Gastrocnemius medialis (tissue), 4 donors: ENCODE measurements around the gene FGF2. TPM values are rescaled to one million over a fixed set of nuclear protein-coding genes. Genes with fewer than 3 reads are reported as not detected.
"Not testable (repeated sequence)": the region's sequence is repeated elsewhere in the genome, so short reads cannot be mapped to it uniquely, and the experiment has no call there.

Experiments used
- ATAC-seq, 2 donors: fragments of 150-250 bp; one replicate each; pipeline ENCODE4 v1.9.1; 2016
- DNase-seq, 2 donors: peaks; one replicate each; pipeline ENCODE4 v3.0.0-alpha.2; 2019
- H3K27ac ChIP-seq, 4 donors: fragments of 200-600 bp; sonication (generic); 1 replicate in 1 of 4; 2 replicates in 3 of 4; pipeline ENCODE4 v1.5.1; 2016 to 2018; ENCODE audit warnings: mild to moderate bottlenecking in 2 of 4, moderate library complexity in 1 of 4
- H3K27me3 ChIP-seq, 3 donors: fragments of 200-600 bp; sonication (generic) in 2 of 3; 1 replicate in 1 of 3; 2 replicates in 2 of 3; pipeline versions ENCODE4 v1.5.1 to v1.6.0; 2016 to 2019; ENCODE audit warnings: mild to moderate bottlenecking in 1 of 3, moderate library complexity in 1 of 3
- H3K36me3 ChIP-seq, 2 donors: fragments of 200-600 bp; sonication (generic) in 1 of 2; one replicate each; pipeline ENCODE4 v1.5.1; 2017 to 2018
- H3K4me1 ChIP-seq, 2 donors: fragments of 200-600 bp; sonication (generic) in 1 of 2; one replicate each; pipeline ENCODE4 v1.5.1; 2016 to 2017; ENCODE audit warnings: mild to moderate bottlenecking in 2 of 2
- H3K4me3 ChIP-seq, 4 donors: fragments of 200-600 bp; sonication (generic) in 3 of 4; 1 replicate in 1 of 4; 2 replicates in 3 of 4; pipeline ENCODE4 v1.5.1; 2016 to 2019; ENCODE audit warnings: mild to moderate bottlenecking in 2 of 4
- H3K9me3 ChIP-seq, 3 donors: fragments of 200-600 bp; sonication (generic) in 2 of 3; 1 replicate in 1 of 3; 2 replicates in 2 of 3; pipeline ENCODE4 v1.5.1; 2016 to 2019
- CTCF ChIP-seq, 5 experiments: fragments of 450-650 bp in 3 of 5; fragments of 200-600 bp in 2 of 5; sonication (generic) in 2 of 5; IDR thresholded peaks in 4 of 5; conservative IDR thresholded peaks in 1 of 5; 1 replicate in 4 of 5; 2 replicates in 1 of 5; pipeline ENCODE4 v1.5.1; 2016 to 2019; ENCODE audit warnings: antibody characterized with exemption in 5 of 5, mild to moderate bottlenecking in 3 of 5, moderate library complexity in 3 of 5
- POLR2A ChIP-seq, 2 donors: fragments of 450-650 bp; IDR thresholded peaks; one replicate each; pipeline ENCODE4 v1.6.1; 2017; ENCODE audit warnings: antibody characterized with exemption in 2 of 2, mild to moderate bottlenecking in 2 of 2, moderate library complexity in 2 of 2
- in situ Hi-C, 4 donors: fragments of 200-750 bp; cut with MboI; loops; one replicate each; pipeline versions ENCODE4 v1.15.0 to v1.8.0; 2017; ENCODE audit warnings: low sequenced_read_pairs in 4 of 4
- intact Hi-C: fragments of 100-400 bp; cut with DNase I; formaldehyde crosslinking; loops from one replicate; pipeline ENCODE4 v1.15.1; 2023; ENCODE audit warnings: low total_unique reads
- total RNA-seq, 4 donors: library from RNA; depleted of rRNA; stranded (reverse); fragments of >200 nt; gene quantifications; one replicate each; pipeline versions ENCODE4 v1.1.0 to v1.2.3, GENCODE V29; 2016

FGF2 gene
- total RNA-seq, 4 donors from 2014 or later, result 1.5 to 3.5 (median 1.9) TPM

- in situ Hi-C loops (no loop called here), intact Hi-C loops (no loop called here)
- DNase-seq, result no peak
- Histone ChIP-seq H3K27me3 (no peaks in the 10 kb centered on the region), H3K4me3 (no peak overlapping the region), H3K27ac (no peak overlapping the region), H3K9me3 (no peaks in the 10 kb centered on the region), H3K4me1 (peaks cover 0 to 5% of the 10 kb centered on the region in 2 donors), H3K36me3 (no peaks in the 10 kb centered on the region)
- ATAC-seq, result no peak
- no peak for TF ChIP-seq POLR2A (IDR thresholded peaks at IDR 0.05)
- no peak for TF ChIP-seq CTCF (IDR thresholded peaks at IDR 0.05 in 4 of 5, conservative IDR thresholded peaks at IDR 0.05 in 1 of 5)
Observed at GRCh38 chr4:122861172-122861943, 34.7 kb downstream of the FGF2 start.

- TF ChIP-seq POLR2A (IDR thresholded peaks at IDR 0.05) (no peak), CTCF (IDR thresholded peaks at IDR 0.05 in 4 of 5, conservative IDR thresholded peaks at IDR 0.05 in 1 of 5) (no peak)
- intact Hi-C loops (no loop called here), in situ Hi-C loops (no loop called here)
- Histone ChIP-seq H3K9me3 (no peaks in the 10 kb centered on the region), H3K27me3 (no peaks in the 10 kb centered on the region), H3K4me3 (no peak overlapping the region), H3K4me1 (no peaks in the 10 kb centered on the region), H3K36me3 (no peaks in the 10 kb centered on the region), H3K27ac (no peak overlapping the region)
- DNase-seq, result no peak
- no peak for ATAC-seq
Observed at GRCh38 chr4:122863639-122864038, 37.0 kb downstream of the FGF2 start.

GRCh38 chr4:122865425-122865824 is 38.8 kb downstream of the FGF2 start:
- Histone ChIP-seq H3K4me1 (no peaks in the 10 kb centered on the region), H3K36me3 (no peaks in the 10 kb centered on the region), H3K9me3 (no peaks in the 10 kb centered on the region), H3K27me3 (no peaks in the 10 kb centered on the region), H3K4me3 (no peak overlapping the region), H3K27ac (no peak overlapping the region)
- TF ChIP-seq POLR2A (IDR thresholded peaks at IDR 0.05), result no peak
- TF ChIP-seq CTCF (IDR thresholded peaks at IDR 0.05 in 4 of 5, conservative IDR thresholded peaks at IDR 0.05 in 1 of 5), result no peak
- no peak for ATAC-seq
- in situ Hi-C loops (no loop called here), intact Hi-C loops (no loop called here)
- no peak for DNase-seq

GRCh38 chr4:122868235-122868634 is 41.6 kb downstream of the FGF2 start:
- ATAC-seq, H3K36me3 ChIP-seq, H3K4me1 ChIP-seq, DNase-seq, H3K9me3 ChIP-seq, H3K27ac ChIP-seq, H3K4me3 ChIP-seq, H3K27me3 ChIP-seq, in situ Hi-C loops, intact Hi-C loops: not testable (repeated sequence)

GRCh38 chr4:122873146-122873545 is 46.5 kb downstream of the FGF2 start:
- in situ Hi-C loops (no loop called here), intact Hi-C loops (no loop called here)
- H3K4me1 ChIP-seq, result no peaks in the 10 kb centered on the region
- TF ChIP-seq POLR2A (IDR thresholded peaks at IDR 0.05) (no peak), CTCF (IDR thresholded peaks at IDR 0.05 in 4 of 5, conservative IDR thresholded peaks at IDR 0.05 in 1 of 5) (no peak)
- no peaks in the 10 kb centered on the region for H3K36me3 ChIP-seq
- no peak for DNase-seq
- H3K4me3 ChIP-seq, result no peak overlapping the region
- no peaks in the 10 kb centered on the region for H3K9me3 ChIP-seq
- ATAC-seq, result no peak
- H3K27me3 ChIP-seq, result no peaks in the 10 kb centered on the region
- no peak overlapping the region for H3K27ac ChIP-seq
